ENCODE results near the gene PUS1. TPM values are rescaled to one million over a fixed set of nuclear protein-coding genes. Genes with fewer than 3 reads are reported as not detected.

PUS1 gene
- total and polyA plus RNA-seq, 2 of the 8 experiments (the other 6 are each of a cell fraction or from before 2014, with no cell fraction given), result 48.1 to 81.2 TPM

- TF ChIP-seq ATF2 (IDR thresholded peaks at IDR 0.05; ENCODE audit: low read length) (no peak), SIRT6 (IDR thresholded peaks at IDR 0.05; ENCODE audit: low read length) (no peak), JUN (IDR thresholded peaks at IDR 0.05; ENCODE audit: low read depth, low read length) (no peak), EP300 (IDR thresholded peaks at IDR 0.05; ENCODE audit: borderline replicate concordance in 1 of 2, low read depth in 2 of 2, low read length in 2 of 2) (no peak), KDM4A (IDR thresholded peaks at IDR 0.05; ENCODE audit: low read depth, low read length, severe bottlenecking) (no peak), CBX8 (IDR thresholded peaks at IDR 0.05; ENCODE audit: borderline replicate concordance, low read depth, low read length) (no peak), TAF1 (IDR thresholded peaks at IDR 0.05; ENCODE audit: low read depth, low read length) (no peak), CBX5 (IDR thresholded peaks at IDR 0.05; ENCODE audit: low read depth, low read length) (no peak)
Observed at GRCh38 chr12:131893605-131894312, 35.3 kb upstream of the PUS1 start (continued).
